ENCODE results near the gene SLC35F3.
"Not testable (repeated sequence)": the region's sequence is repeated elsewhere in the genome, so short reads cannot be mapped to it uniquely, and the experiment has no call there.

SLC35F3 gene

GRCh38 chr1:234226113-234226818 is 321.8 kb downstream of the SLC35F3 start:
- no peak for DNase-seq (ENCODE audit: low spot score)

- no peak for DNase-seq (ENCODE audit: low spot score)
These were observed 322.3 kb downstream of the SLC35F3 start for GRCh38 chr1:234226819-234227165.

- no peak for DNase-seq (ENCODE audit: low spot score)
These were observed 325.3 kb downstream of the SLC35F3 start for GRCh38 chr1:234229581-234230387.

- no peak for DNase-seq (ENCODE audit: low spot score)
These were observed 326.0 kb downstream of the SLC35F3 start for GRCh38 chr1:234230414-234230862.

- DNase-seq (ENCODE audit: low spot score), result no peak
These were observed 326.8 kb downstream of the SLC35F3 start for GRCh38 chr1:234231061-234231892.

GRCh38 chr1:234231893-234232276 is 327.4 kb downstream of the SLC35F3 start:
- DNase-seq (ENCODE audit: low spot score), result no peak

GRCh38 chr1:234234199-234234598 is 329.7 kb downstream of the SLC35F3 start:
- no peak for DNase-seq (ENCODE audit: low spot score)

GRCh38 chr1:234235434-234235881 is 331.0 kb downstream of the SLC35F3 start:
- DNase-seq (ENCODE audit: low spot score), result no peak

GRCh38 chr1:234237393-234237792 is 332.9 kb downstream of the SLC35F3 start:
- DNase-seq (ENCODE audit: low spot score), result no peak

GRCh38 chr1:234238060-234238459 is 333.6 kb downstream of the SLC35F3 start:
- DNase-seq (ENCODE audit: low spot score), result no peak

GRCh38 chr1:234239515-234239914 is 335.0 kb downstream of the SLC35F3 start:
- DNase-seq (ENCODE audit: low spot score), result no peak

GRCh38 chr1:234239936-234240335 is 335.5 kb downstream of the SLC35F3 start:
- no peak for DNase-seq (ENCODE audit: low spot score)

- no peak for DNase-seq (ENCODE audit: low spot score)
These were observed 336.2 kb downstream of the SLC35F3 start for GRCh38 chr1:234240680-234241079.

- DNase-seq (ENCODE audit: low spot score), result no peak
These were observed 337.5 kb downstream of the SLC35F3 start for GRCh38 chr1:234241941-234242490.

GRCh38 chr1:234243521-234244260 is 339.2 kb downstream of the SLC35F3 start:
- DNase-seq (ENCODE audit: low spot score), result no peak

GRCh38 chr1:234244482-234244881 is 340.0 kb downstream of the SLC35F3 start:
- no peak for DNase-seq (ENCODE audit: low spot score)

GRCh38 chr1:234246638-234247116 is 342.2 kb downstream of the SLC35F3 start:
- DNase-seq (ENCODE audit: low spot score), result no peak

- DNase-seq (ENCODE audit: low spot score), result not testable (repeated sequence)
These were observed 343.3 kb downstream of the SLC35F3 start for GRCh38 chr1:234247746-234248145.

GRCh38 chr1:234250747-234251146 is 346.3 kb downstream of the SLC35F3 start:
- DNase-seq (ENCODE audit: low spot score), result no peak

GRCh38 chr1:234253732-234254131 is 349.3 kb downstream of the SLC35F3 start:
- no peak for DNase-seq (ENCODE audit: low spot score)

- no peak for DNase-seq (ENCODE audit: low spot score)
These were observed 351.9 kb downstream of the SLC35F3 start for GRCh38 chr1:234256359-234256758.

All from putamen (tissue), 1 donor.